Lower leg skin (tissue), 4 donors: ENCODE data around the gene CFAP157. TPM values are rescaled to one million over a fixed set of nuclear protein-coding genes. Genes with fewer than 3 reads are reported as not detected.
"Not testable (repeated sequence)": the region's sequence is repeated elsewhere in the genome, so short reads cannot be mapped to it uniquely, and the experiment has no call there.

Experiments
- DNase-seq, 2 donors: peaks; one replicate each; pipeline ENCODE4 v3.0.0-alpha.2; 2019; ENCODE audit warnings: low spot score in 2 of 2
- H3K4me3 ChIP-seq: fragments of 200-600 bp; sonication (generic); 2 replicates; pipeline ENCODE4 v1.5.1; 2017; ENCODE audit warnings: mild to moderate bottlenecking, low read depth; ENCODE audit not compliant: poor library complexity, severe bottlenecking
- CTCF ChIP-seq, 3 donors: fragments of 450-650 bp; IDR thresholded peaks; one replicate each; pipeline ENCODE4 v1.5.1; 2016; ENCODE audit warnings: antibody characterized with exemption in 3 of 3, mild to moderate bottlenecking in 3 of 3, moderate library complexity in 2 of 3
- POLR2A ChIP-seq, 2 donors: fragments of 450-650 bp; IDR thresholded peaks; one replicate each; pipeline ENCODE4 v1.6.1; 2016 to 2017; ENCODE audit warnings: antibody characterized with exemption in 2 of 2, mild to moderate bottlenecking in 1 of 2, moderate library complexity in 1 of 2
- WGBS, 2 donors: methylation state at CpG; one replicate each; pipeline ENCODE4 v1.1.5; 2018; 5-methylcytosine and 5-hydroxymethylcytosine counted together
- intact Hi-C: fragments of 100-400 bp; cut with DNase I; formaldehyde crosslinking; loops from one replicate; pipeline ENCODE4 v1.15.0; 2023; ENCODE audit warnings: low total_unique reads
- total RNA-seq, 4 donors: library from RNA; depleted of rRNA; stranded (reverse); fragments of >200 nt; gene quantifications; one replicate each; pipeline ENCODE4 v1.1.0, GENCODE V29; 2016

CFAP157 gene
- total RNA-seq, 4 donors from 2014 or later: 0.23 TPM; not detected in 3

GRCh38 chr9:127756233-127756632, 49.4 kb downstream of the CFAP157 start:
- WGBS, 2 donors: 93 to 94% methylated on average over 3 of the region's 3 CpGs
- intact Hi-C loops: no loop called here
- no peak for TF ChIP-seq CTCF (IDR thresholded peaks at IDR 0.05)
- no peak for TF ChIP-seq POLR2A (IDR thresholded peaks at IDR 0.05)
- no peak overlapping the region for H3K4me3 ChIP-seq
- no peak for DNase-seq

- intact Hi-C loops, DNase-seq, H3K4me3 ChIP-seq: not testable (repeated sequence)
- 84% methylated on average over 11 of the region's 11 CpGs for WGBS, 2 donors
Observed at GRCh38 chr9:127756776-127757175, 50.0 kb downstream of the CFAP157 start.

- DNase-seq: no peak
- WGBS, 2 donors: 71 to 72% methylated on average over 5 of the region's 5 CpGs
- intact Hi-C loops: no loop called here
- no peak for TF ChIP-seq POLR2A (IDR thresholded peaks at IDR 0.05)
- TF ChIP-seq CTCF (IDR thresholded peaks at IDR 0.05): no peak
- H3K4me3 ChIP-seq: no peak overlapping the region
Observed at GRCh38 chr9:127758843-127759242, 52.1 kb downstream of the CFAP157 start.

GRCh38 chr9:127761061-127761460, 54.3 kb downstream of the CFAP157 start:
- H3K4me3 ChIP-seq: no peak overlapping the region
- TF ChIP-seq POLR2A (IDR thresholded peaks at IDR 0.05) (no peak), CTCF (IDR thresholded peaks at IDR 0.05) (no peak)
- no peak for DNase-seq
- WGBS, 2 donors: 89% methylated on average over 5 of the region's 5 CpGs
- intact Hi-C loops: no loop called here

- DNase-seq: no peak
- 48% methylated on average over 4 to 5 of the region's 5 CpGs for WGBS, 2 donors
- TF ChIP-seq CTCF (IDR thresholded peaks at IDR 0.05) (no peak), POLR2A (IDR thresholded peaks at IDR 0.05) (no peak)
- H3K4me3 ChIP-seq: no peak overlapping the region
- intact Hi-C loops: no loop called here
Observed at GRCh38 chr9:127761491-127761956, 54.7 kb downstream of the CFAP157 start.

- TF ChIP-seq CTCF (IDR thresholded peaks at IDR 0.05): no peak
- TF ChIP-seq POLR2A (IDR thresholded peaks at IDR 0.05): no peak
- intact Hi-C loops: no loop called here
- DNase-seq: peak in 1 of 2 donors; percentile 88
- no peak overlapping the region for H3K4me3 ChIP-seq
- 43 to 52% methylated on average over 16 of the region's 16 CpGs for WGBS, 2 donors
Observed at GRCh38 chr9:127762111-127762676, 55.4 kb downstream of the CFAP157 start.
